GM21576 (cell line): ENCODE measurements around the gene PRKAR1B.

ENCODE experiments used
- ATAC-seq: cut with Tn5 transposase; IDR thresholded peaks from one replicate; pipeline ENCODE4 v1.9.1; 2021; ENCODE audit warnings: mild to moderate bottlenecking, moderate library complexity; ENCODE audit not compliant: unreplicated experiment

PRKAR1B gene

GRCh38 chr7:575425-576366 lies 151.4 kb downstream of the PRKAR1B start:
- no peak for ATAC-seq

DNA sequence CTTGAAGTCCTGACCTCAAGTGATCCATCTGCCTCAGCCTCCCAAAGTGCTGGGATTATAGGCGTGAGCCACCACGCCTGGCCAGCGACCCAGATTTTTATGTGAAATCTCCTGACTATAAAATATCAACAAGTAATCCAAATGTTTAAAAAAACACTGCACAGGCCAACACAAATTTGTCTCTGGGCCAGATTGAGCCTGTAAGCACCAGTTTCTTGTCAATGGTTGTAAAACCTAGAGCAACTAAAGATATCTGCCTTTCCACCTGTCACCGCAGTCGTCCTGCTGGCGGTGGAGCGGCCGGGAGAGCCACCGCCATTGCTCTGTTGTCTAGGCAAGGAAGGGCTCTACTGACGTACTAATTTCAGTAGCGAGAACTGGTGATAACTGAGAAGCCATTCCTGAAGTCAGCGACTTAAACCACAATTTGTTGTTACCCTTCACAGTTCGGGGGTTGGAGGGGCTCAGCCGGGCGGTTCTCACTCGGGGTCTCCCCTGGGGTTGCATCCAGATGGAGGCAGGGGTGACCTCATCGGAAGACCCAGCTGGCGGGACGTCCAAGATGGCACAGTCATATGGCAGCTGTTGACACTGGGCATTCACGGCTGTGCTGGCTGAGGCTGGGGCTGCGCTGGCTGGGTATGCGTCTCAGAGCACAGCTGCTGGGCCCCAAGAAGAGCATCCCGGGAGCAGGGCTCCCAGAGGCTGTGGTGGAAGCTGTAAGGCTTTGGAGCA lies 152.3 kb downstream of the PRKAR1B start:
- no peak for ATAC-seq

- no peak for ATAC-seq
Observed at GRCh38 chr7:573933-574381, 153.1 kb downstream of the PRKAR1B start.

GRCh38 chr7:573269-573932 lies 153.7 kb downstream of the PRKAR1B start:
- ATAC-seq, result no peak

DNA sequence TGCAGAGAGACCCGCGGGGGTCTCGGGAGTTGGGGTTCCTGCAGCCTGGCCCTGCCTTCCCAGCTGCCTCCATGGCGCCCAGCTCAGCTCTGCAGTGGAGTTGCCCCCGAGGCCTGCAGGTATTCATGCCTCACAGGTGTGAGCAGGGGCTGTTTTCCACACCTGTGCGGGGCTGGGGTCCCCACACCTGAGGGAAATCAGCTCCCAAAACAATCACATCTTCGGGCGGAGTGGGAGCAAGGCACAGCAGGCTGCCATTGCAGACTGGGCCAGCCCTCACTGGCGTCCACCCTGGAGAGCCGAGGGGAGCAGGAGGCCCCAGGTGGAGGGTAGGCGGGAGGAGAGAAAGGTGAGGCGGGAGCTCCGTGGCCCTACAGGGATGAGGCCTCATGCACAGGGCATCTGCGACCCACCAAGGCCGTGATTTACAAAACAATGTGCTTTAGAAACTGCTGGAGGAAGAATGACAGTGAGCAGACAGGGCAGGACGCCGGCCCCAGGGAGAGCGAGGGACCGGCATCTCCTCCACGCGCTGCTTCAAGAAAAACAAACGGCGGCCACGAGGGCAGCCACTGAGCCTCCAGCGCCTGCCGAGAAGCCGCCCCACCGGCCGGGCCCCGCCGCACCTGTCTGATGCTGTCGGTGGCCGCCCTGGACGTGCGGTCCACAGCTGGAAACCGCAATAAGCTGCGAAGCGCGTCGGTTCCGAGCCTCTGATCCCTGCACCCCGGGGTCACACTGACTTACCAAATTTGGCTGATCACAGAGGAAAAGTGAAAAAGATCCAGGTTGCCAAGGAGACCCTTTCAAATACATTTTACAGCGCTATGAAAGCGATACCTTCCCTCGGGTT lies 154.4 kb downstream of the PRKAR1B start:
- no peak for ATAC-seq

DNA sequence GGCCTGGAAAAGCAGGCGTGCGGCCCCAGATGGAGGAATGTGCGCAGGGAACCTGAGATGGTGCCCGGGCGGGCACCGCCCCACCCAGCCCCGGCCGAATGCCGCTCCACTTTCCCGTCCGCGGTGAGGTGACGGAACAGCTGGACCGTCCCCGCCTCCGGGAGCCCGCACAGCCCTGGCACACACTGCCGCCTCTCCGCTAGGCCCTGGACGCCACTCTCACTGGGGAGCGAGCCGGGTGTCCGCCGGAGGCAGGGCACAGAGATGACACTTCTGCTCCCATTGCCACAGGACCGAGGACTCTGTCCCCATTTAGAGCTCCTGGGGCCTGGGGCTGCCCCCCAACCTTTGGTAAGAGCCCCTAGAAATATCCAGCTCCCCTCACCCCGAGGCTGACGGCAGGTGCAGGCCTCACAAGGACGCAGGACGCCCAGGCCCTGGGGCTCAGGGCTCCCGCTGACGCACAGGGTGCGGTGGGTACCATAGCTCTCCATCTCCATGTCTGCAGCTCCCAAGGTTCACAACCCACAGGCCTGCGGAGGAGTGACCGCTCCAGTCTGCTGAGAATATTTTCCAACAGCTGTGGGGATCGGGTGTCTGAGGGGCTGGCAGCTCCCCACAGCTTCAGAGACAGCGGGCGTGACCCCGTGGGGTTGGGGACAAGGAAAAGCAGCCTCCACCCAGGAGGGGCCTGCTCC lies 155.2 kb downstream of the PRKAR1B start:
- no peak for ATAC-seq

DNA sequence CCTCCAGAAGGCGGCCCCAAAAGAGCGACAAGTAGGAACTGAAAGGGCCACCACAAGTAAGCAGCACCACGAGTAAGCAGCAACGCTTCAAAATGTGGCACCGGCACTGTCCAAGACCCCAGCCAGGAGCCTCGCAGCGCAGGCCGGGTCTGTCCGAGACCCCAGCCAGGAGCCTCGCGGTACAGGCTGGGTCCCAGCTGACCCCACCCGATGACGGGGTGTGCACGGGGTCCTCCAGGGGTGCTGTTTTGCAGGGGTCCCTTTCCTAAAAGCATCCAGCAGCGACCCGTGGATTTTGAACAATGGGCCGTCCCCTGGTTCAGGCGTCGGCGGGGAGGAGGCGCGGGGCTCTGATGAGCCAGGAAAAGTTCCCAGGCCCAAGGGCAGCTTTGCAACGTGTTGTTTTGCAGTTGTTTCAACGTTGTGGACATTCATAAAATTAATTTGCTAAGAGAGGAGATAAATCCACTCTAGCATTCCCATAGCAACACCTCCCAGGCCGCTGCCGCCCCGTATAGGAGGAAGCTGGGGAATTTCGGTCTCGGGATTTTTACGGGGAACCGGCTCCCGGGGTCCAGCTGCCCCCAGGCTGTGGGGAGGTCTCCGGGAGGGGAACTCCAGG lies 155.9 kb downstream of the PRKAR1B start:
- no peak for ATAC-seq

DNA sequence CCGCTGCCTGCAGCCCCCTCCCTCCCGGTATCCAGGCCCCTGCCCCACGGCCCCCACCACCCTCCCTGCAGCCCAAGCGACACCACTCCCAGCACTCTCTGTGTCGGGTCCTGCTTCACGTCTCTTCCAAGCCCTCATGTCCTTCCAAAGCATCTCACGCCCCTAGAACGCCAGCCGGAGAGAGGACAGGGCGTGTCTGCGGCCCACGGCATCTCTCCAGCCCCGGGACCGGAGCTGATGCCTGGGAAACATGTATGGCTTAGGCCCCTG lies 156.3 kb downstream of the PRKAR1B start:
- no peak for ATAC-seq

DNA sequence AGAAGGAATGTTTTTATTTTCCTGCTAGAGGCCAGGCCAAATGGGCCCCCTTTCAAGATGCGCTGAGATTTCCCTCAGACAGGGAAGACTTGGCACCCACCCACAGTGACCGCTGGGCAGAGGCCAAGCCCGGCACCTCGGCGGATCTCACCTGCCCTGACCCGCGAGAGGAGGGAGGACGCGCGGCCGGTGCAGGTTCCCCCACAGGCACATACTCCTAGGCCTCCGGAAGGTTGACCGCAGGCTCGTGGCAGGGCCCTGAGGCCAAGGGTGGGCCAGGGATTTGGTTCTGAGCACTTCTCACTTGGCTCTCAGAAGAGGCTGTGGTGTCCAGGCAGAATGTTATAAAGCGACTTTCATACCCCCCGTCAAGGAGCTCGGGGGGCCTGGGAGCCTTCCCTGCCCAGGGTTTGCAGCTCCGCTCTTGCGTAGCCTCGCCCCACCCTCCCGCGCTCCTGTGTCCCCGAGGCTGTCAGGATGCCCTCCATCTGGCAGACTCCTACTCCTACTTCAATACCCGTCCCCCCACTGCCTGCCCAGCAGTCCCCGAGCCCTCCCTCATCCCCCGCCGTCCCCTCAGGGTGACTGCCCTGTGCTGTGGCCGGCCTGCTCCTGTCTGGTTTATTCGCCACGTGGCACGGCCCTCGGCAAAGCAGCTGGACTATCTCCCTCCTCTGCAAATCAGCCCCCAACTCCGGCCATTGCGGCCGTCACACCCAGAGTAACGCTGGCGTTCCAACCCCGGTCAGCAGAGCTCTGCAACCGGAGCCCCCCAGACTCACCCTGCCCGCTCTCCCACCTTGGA lies 156.9 kb downstream of the PRKAR1B start:
- ATAC-seq, result no peak

DNA sequence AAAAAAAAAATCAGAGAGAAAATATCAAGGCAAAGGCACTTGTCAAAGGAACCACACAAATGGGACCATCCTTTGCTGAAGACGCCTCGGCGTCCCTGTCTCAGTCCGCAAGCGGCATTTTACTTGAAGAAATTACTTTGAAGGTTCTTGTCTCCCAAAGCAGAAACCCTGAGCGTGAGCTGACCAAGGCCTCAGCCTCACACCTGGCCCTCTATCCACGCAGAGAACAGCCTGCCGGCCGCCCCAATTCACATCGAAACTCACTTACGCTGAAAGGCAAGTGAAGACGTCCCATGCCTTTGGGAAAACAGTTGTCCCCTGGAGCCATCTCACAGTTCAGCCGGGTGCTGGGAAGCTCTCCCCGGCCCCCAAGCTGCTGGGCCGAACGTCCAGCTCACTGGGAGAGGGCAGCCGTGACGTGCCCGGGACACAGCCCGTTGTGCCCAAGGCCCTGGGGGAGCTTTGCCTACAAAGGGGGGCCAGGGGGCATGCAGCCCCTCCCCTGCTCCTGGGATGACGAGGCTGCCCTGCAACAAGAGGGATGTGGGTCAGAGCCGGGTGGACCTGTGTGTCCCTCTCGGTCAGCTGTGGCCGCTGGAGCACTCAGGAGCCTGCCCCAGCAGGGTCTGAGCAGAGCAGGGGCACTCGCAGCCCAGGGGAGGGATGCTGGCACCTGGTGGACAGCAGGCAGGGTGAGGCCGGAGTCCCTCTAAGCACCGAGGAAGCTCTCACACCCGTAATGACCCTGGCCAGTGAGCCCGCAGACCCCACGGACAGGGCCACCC lies 157.8 kb downstream of the PRKAR1B start:
- ATAC-seq, result no peak

GRCh38 chr7:568031-568951 lies 158.8 kb downstream of the PRKAR1B start:
- ATAC-seq, result no peak

- ATAC-seq, result no peak
Observed at GRCh38 chr7:567305-567883, 159.7 kb downstream of the PRKAR1B start.

DNA sequence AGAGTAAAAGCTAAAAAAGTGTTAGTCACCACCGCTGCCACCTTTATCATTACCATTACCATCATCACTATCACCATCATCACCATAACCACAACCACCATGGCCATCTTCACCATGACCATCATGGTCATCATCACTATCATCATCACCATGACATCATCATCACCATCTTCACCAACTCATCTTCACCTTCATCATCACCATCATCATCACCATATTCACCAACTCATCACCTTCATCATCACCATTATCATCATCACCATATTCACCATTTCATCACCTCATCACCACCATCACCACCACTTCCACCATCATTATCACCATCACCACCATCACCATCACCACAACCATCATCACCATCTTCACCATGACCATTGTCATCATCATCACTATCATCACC lies 161.0 kb downstream of the PRKAR1B start:
- ATAC-seq, result no peak

DNA sequence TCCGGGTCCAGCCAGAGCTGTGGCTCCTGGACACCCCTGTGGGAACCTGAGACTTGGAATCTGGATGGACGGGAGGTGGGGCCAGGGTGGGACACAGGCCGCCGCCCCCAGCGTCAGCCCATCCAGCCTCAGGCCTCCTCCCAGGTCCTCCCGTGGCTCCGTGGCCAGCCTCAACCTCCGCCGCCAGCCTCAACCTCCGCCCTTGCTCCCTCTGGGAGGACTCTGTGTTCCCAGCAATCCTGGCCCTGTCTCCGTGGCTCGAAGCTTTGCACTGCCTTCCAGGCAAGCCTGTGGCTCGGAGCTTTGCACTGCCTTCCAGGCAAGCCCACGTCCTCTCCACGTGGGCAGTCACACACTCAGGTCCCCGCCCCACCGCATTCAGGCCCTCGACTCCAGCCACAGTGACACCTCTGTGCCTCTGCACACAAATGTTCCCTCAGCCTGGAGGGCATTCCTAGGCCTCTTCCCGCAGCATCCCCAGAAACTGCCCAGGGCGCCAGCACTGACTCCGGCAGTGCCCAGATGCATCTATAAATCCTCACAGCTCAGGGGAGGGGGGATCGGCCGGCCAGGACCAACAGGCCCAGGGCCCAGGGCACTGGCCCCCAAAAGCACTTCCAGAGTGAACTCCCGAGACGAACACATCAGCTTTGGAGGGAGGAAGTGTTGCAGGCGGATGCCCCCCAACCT lies 162.8 kb downstream of the PRKAR1B start:
- ATAC-seq, result no peak

GRCh38 chr7:563629-564170 lies 163.4 kb downstream of the PRKAR1B start:
- no peak for ATAC-seq
